Measurements from ENCODE around the gene AXDND1. TPM values are rescaled to one million over a fixed set of nuclear protein-coding genes. Genes with fewer than 3 reads are reported as not detected.
"Not testable (repeated sequence)": the region's sequence is repeated elsewhere in the genome, so short reads cannot be mapped to it uniquely, and the experiment has no call there.

AXDND1 gene, protein sequence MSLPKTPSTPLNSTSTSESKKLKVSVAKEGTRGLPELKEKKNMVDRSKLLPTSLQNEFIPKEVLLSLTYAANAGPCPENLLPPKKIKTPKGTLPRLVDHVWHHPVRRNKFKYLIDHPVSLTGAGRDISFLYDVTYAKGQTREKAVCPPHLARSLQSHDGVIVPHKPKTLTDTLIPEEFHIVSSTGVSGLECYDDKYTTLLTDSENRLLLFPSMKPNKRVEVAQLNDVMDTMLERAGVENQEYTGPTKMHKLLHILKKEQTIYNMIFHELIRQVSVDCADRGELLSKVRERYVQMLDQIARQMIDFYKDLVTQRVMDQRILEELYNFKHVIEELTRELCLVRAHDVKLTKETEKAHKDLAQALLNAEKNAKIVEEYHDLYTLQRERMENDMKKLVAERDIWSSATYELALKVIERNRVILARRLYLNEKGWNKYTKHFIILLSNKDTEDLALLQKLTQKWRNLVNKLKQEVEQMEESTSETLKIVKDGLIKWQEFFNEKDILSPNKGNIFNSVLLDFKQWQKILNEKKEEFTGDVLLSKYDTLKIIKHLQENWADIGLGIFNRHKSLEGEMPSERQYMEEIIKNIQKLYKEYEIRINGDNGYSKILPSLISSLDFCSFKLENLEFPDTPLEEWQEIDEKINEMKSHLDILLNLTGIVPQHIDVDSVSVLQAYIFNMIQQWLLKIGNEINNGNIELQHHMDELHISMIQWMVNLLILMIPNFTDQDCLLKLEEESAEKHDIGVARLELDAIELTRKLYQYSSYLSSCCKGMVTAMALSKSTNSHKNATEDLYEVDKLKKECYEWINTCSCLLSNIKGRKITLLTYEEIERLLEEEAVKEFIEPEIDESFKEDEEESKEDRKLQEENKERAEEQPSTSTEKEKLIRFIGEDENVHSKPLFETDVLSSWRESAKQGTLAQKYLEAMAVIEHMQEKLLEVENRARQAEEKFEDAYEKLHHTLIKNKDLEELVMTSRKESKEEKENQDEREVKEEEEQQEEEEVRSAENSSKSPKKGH
- not detected in 2 replicates for total RNA-seq (2014; rRNA removed; shearing (Covaris generic))

- DNase-seq (ENCODE audit: low spot score), result peak; percentile 76
Observed at GRCh38 chr1:179365342-179366092, at the start of gene AXDND1. AXDND1 (plus strand) TSS chr1:179365971; CDS start chr1:179366510, 539 bp downstream.

DNA sequence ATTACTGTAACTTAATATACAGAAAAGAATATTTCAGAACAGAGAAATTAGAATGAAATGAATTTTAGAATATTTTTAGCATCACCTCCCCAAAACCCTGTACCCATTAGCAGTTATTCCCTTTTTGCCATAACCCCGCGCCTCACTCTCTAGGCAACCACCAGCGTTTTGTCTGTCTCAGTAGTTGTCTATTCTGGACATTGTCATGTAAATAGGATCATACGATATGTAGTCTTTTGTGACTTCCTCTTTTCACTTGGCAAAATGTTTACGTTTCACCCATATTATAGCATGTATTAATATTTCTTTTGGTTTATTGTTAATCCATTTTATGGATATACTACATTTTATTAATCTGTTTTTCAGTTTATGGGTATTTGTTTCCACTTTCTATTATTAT, 47.3 kb upstream of the AXDND1 start:
- no peak for DNase-seq (ENCODE audit: low spot score)

DNA sequence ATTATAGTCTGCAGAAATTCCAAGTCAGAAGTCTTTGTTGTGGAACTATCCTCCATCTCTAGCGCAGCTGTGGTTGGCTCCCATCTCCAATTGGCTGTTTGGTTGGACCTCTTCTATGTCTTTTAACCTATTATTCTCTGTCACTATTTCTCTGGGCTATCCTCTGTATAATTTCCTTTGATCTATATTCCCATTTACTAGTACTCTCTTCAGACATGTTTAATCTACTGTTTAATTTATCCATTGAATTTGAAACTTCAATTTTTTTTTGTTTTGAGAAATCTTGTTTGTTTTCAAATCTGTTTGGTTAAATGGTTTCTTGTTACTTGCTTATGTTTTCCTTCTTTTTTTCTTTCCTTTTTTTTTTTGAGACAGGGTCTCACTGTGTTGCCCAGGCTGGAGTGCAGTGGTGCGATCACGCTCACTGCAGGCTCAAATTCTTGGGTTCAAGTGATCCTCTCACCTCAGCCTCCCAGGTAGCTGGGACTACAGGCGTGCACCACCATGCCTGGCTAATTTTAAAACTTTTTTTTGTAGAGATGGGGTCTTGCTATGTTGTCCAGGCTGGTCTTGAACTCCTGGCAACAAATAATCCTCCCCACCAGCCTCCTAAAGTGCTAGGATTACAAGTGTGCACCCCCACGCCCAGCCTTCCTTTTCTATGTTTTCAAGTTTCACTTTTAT, 44.1 kb upstream of the AXDND1 start:
- no peak for DNase-seq (ENCODE audit: low spot score)

DNA sequence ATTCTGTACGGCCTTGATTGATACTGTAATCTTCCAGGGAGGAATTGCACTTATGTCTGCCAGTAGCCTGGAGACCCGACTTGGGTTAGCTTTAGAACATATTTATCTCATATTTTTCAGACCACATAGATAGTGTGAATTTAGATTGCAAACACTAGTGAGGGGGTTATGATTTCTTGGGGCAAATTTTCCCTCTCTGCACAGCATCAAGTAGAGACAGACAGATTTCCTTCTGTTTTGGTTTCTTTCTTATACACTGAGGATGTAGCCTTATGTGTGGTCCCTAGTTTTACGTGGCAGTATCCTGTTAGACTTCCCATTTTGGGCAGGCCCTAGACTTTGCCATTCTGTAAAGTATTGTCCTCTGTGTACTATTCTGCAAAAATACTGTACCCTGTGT, 43.2 kb upstream of the AXDND1 start:
- DNase-seq (ENCODE audit: low spot score), result no peak

DNA sequence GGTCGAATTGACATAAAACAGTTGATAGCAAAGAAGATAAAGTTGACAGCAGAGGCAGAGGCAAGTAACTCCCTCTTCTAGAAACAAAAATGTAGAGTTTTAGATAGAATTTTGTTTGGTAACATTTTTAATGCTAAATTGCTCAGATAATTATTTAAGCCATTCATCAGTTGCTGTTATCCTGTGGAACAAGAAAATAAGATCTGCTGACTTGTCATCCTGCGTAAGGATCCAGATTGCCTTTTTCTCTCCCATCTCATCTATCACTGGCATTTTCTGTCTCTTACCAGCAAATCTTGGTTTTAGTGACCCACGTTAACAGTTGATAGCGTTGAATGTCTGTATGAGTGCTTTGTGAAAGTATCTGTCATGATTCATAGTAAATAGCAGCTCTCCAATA, 42.3 kb upstream of the AXDND1 start:
- no peak for DNase-seq (ENCODE audit: low spot score)

DNA sequence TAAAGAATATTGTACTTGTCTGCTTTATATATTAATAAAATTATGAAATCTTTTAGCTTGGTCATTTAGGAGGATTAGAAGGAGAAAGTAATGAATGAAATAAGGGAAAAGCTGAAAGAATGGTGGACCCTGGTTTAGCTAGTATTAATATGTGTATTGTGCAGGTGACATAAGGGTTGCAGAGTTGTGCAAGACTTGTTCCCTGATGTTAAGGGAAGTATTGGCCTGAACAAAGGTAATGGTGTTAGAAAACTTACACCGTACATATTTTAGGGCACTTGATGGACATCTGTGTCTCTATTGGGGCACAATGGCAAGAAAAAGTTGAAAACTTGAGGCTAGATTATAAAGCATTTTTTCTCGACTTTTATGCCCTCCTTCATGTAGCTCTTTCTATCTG, 39.9 kb upstream of the AXDND1 start:
- no peak for DNase-seq (ENCODE audit: low spot score)

- no peak for DNase-seq (ENCODE audit: low spot score)
Observed at GRCh38 chr1:179326746-179327145, 39.0 kb upstream of the AXDND1 start.

DNA sequence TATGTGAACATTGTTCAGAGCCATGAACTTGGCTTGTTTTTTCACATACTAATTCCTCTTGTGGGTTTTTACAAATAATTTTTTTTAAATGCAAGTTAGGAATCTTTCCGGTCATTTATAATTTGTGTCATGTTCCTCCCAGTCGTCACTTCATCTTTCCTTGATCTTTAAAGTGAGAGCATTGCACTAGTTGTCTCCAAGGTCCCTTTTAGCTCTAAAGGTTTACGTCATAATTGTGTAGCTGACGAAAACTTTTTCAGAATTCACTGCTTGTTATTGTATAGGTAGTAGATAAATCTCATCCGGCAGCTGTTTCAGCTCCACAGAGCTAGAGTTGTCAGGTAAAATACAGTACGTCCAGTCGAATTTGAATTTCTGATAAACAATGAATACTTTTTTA, 38.6 kb upstream of the AXDND1 start:
- DNase-seq (ENCODE audit: low spot score), result no peak

DNA sequence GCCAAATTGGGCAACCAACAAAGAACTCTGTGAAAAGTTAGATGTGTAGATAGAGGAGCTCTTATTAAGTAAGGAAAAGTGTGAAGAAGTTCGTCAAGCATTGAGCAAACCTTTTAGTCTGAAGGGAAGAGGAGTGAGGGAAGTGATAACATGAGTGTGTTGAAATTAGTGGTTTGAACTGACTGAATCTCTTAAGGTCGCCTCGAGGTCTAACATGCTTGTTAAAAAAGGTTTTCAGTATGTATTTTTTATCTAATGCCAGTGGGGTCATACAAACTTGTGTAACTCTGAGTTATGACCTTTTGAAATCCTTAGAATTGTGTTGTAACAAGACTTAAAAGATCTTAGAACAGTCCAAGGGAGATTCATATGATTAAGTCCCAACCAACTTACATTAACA, 38.1 kb upstream of the AXDND1 start:
- no peak for DNase-seq (ENCODE audit: low spot score)

DNA sequence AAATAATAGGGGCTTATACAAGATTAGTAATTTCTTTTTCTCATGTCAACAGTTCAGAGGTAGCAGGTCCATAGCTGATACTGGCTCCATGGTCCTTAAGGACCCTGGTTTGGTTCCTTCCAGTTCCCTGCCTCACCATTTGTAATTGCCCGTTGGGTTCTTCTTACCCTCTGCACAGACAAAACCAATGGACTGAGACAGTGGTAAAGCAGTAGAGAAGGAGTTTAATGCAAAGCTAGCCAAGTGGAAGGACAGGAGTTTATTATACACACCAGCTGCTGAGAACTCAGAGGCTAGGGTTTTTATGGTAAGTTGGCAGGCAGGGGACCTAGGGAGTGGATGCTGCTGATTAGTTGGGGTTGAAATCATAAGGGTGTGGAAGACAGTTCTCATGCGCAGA, 35.9 kb upstream of the AXDND1 start:
- DNase-seq (ENCODE audit: low spot score), result no peak

- no peak for DNase-seq (ENCODE audit: low spot score)
Observed at GRCh38 chr1:179334440-179334839, 31.3 kb upstream of the AXDND1 start.

GRCh38 chr1:179337288-179337687, 28.5 kb upstream of the AXDND1 start:
- no peak for DNase-seq (ENCODE audit: low spot score)

DNA sequence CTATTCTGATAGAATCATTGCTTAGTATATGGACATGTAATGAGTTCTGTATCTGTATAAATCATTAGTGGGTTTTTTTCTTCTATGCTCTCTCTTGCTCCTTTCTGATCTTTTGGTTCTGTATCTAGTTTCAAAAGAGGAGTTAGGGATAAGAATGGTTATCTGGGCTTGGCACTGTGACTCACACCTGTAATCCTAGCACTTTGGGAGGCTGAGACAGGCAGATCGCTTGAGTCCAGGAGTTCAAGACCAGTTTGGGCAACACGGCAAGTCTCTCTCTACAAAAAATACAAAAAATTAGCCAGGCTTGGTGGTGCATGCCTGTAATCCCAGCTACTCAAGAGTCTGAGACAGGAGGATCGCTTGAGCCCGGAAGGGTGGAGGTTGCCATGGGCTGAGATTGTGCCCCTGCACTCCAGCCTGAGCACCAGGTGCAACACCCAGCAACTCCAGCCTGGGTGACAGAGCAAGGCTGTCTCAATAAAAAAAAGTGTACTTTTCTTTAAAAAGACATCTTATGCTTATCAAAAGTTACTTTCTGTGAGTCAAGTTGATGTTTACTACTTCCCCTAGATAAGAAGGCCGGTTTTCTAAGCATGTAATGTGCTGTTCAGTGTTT, 27.7 kb upstream of the AXDND1 start:
- no peak for DNase-seq (ENCODE audit: low spot score)

- DNase-seq (ENCODE audit: low spot score), result no peak
Observed at GRCh38 chr1:179340918-179341317, 24.9 kb upstream of the AXDND1 start.

GRCh38 chr1:179341943-179342547, 23.7 kb upstream of the AXDND1 start:
- DNase-seq (ENCODE audit: low spot score), result no peak

DNA sequence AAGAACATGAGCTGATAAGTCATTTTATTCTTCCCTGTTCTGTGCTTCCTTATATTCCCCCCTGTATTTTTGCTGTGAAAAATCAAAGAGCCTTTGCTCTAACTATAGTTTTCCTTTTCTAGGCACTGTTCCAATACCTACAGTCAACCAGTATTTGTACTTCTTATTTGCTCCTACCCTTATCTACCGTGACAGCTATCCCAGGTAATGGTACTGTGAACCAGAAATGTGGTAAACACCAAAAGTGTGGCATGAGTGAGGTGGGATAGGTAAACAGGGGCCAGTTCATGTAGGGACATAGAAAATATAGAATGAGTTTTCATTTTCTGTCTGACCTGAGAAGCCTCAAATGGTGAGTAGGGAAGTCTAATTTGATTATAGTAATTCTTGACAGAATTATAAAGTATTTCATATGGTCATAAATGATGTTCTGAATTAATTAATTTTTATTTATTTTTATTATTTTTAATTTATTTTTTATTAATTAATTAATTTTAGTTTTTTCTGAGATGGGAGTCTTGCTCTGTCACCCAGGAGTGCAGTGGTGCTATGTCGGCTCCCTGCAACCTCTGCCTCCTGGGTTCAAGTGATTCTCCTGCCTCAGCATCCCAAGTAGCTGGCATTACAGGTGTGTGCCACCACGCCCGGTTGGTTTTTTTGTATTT, 22.9 kb upstream of the AXDND1 start:
- DNase-seq (ENCODE audit: low spot score), result no peak

DNA sequence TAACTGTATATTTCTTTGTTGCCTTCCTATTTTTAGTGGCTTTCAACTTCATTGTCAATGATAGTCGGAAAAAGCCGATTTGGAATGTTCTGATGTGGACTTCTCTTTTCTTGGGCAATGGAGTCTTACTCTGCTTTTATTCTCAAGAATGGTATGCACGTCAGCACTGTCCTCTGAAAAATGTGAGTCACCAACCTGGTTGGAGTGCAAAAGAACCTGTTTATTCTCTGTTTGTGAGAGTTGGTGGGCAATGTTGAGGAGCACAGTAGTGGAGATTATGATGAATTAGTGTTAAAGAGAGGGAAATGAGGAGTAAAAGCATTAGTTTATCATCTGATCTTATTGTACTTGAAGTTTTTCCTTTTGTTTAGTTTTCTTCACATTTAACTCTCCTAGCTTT, 14.5 kb upstream of the AXDND1 start:
- no peak for DNase-seq (ENCODE audit: low spot score)

DNA sequence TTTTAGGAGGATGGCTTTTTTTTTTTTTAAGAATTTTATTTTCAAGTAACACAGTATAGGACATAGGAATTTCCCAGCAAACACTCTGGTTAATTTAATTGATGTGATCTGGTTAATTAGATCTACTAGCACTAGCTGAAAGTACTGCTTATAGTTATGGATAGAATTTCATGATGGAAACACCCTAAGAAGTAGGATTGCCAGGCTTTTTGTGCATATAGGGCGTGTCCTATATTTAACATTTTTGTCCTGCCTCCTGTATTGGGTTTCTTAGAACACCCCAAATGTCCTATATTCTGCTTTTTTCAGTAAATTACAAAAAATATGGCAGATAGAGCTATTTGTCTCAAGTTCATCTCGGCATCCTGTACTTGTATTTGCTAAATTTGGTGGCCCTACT, 13.5 kb upstream of the AXDND1 start:
- DNase-seq (ENCODE audit: low spot score), result no peak

DNA sequence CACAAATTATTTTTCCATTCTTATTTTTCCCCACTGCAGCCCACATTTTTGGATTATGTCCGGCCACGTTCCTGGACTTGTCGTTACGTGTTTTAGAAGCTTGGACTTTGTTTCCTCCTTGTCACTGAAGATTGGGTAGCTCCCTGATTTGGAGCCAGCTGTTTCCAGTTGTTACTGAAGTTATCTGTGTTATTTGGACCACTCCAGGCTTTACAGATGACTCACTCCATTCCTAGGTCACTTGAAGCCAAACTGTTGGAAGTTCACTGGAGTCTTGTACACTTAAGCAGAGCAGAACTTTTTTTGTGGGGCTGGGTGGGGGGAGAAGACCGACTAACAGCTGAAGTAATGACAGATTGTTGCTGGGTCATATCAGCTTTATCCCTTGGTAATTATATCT, 12.2 kb upstream of the AXDND1 start:
- DNase-seq (ENCODE audit: low spot score), result no peak

DNA sequence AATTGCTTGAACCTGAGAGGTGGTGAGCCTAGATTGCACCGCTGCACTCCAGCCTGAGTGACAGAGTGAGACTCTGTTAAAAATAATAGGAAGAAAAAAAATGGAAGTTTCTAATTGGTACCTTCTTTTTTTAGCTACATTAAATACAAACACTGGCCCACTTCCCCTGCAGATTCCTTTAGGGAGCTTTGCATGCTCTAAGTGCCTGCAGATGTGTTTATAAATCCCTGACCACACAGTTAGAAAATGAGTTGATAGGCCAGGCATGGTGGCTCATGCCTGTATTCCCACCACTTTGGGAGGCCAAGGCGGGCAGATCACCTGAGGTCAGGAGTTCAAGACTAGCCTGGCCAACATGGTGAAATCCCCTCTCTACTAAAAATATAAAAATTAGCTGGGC, 4.1 kb upstream of the AXDND1 start:
- DNase-seq (ENCODE audit: low spot score), result not testable (repeated sequence)
